Brain microvascular endothelial cell (primary cell): ENCODE measurements around the gene EPS8L1.

Experiments used
- DNase-seq: peaks from one replicate; pipeline ENCODE4 v3.0.0-alpha.2; 2020
- H3K27ac ChIP-seq: fragments of 250-450 bp; sonication (Bioruptor Pico); 2 replicates; pipeline ENCODE4 v1.5.1; 2020; ENCODE audit warnings: mild to moderate bottlenecking, moderate library complexity
- H3K27me3 ChIP-seq: fragments of 250-450 bp; sonication (Bioruptor Pico); replicated peaks from 2 replicates; pipeline ENCODE4 v1.5.1; 2020; ENCODE audit warnings: mild to moderate bottlenecking
- H3K36me3 ChIP-seq: fragments of 250-450 bp; sonication (Bioruptor Pico); replicated peaks from 2 replicates; pipeline ENCODE4 v1.5.1; 2020; ENCODE audit warnings: mild to moderate bottlenecking
- H3K4me3 ChIP-seq: 2 replicates; pipeline ENCODE4 v1.5.1; 2011; ENCODE audit warnings: low read depth, mild to moderate bottlenecking, control low read depth, low read length, moderate library complexity
- CTCF ChIP-seq: IDR thresholded peaks from 2 replicates; pipeline ENCODE4 v1.5.1; 2011; ENCODE audit warnings: low read depth, mild to moderate bottlenecking, moderate library complexity, low read length, control low read depth, inconsistent platforms; ENCODE audit errors: missing control alignments
- in situ Hi-C: cut with HindIII; loops from 2 replicates; pipeline ENCODE4 v1.10.0; 2017; ENCODE audit warnings: low sequenced_read_pairs, low pct_ligation_motif_present

EPS8L1 gene

DNA sequence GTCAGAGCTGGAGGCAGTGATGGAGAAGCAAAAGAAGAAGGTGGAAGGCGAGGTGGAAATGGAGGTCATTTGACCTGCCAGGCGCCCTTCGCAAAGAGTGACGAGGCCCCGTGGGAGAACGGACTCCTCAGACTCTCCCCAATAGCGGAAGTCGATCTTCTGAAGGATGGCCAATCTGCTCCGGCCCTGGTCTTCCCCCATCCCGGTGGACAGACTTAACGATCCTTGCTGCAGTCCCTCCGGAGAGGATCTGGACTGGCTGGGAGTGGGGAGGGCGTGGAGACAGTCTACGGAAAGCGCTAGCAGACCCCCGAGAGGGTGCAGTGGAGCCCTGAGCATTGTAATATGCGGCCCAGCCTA lies 11.9 kb downstream of the EPS8L1 start:
- peaks cover 24% of the 10 kb centered on the region for H3K36me3 ChIP-seq
- H3K27ac ChIP-seq, result no peak overlapping the region
- no peak for TF ChIP-seq CTCF
- in situ Hi-C loops, result no loop called here
- DNase-seq, result no peak
- H3K27me3 ChIP-seq, result peaks cover 15% of the 10 kb centered on the region
- H3K4me3 ChIP-seq, result peak overlapping the region; percentile 59

DNA sequence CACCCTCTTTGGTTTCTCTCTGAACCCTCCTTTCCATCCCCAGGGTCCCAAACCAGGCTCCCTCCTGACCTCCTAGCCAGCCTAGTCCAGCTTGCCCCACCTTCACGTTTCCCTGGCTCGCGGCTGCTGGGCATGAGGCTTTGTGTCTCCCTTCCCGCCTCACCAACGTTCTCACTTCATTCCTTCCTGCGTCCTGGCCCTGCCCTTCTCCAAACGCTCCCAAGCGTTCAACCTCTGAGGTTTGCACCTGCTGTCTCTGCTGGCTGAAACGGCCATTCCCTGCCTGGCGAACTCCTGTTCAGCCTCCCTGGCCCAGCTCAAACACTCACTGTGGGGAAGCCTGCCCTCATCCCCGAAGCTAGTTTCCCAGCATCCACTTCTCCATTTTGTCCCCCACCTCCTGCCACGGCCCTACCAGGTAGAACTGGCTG lies 12.4 kb downstream of the EPS8L1 start:
- Histone ChIP-seq H3K27me3 (peaks cover 13% of the 10 kb centered on the region), H3K4me3 (no peak overlapping the region), H3K27ac (no peak overlapping the region), H3K36me3 (peaks cover 28% of the 10 kb centered on the region)
- DNase-seq, result no peak
- in situ Hi-C loops, result no loop called here
- no peak for TF ChIP-seq CTCF

GRCh38 chr19:55088543-55089341 lies 13.1 kb downstream of the EPS8L1 start:
- no peak overlapping the region for H3K27ac ChIP-seq
- peak; percentile 75 for TF ChIP-seq CTCF
- in situ Hi-C loops, result no loop called here
- H3K36me3 ChIP-seq, result peaks cover 28% of the 10 kb centered on the region
- H3K4me3 ChIP-seq, result no peak overlapping the region
- peaks cover 9% of the 10 kb centered on the region for H3K27me3 ChIP-seq
- DNase-seq, result peak; percentile 66

- no peak for TF ChIP-seq CTCF
- H3K27me3 ChIP-seq, result peaks cover 6% of the 10 kb centered on the region
- no peak overlapping the region for H3K27ac ChIP-seq
- no peak for DNase-seq
- peaks cover 31% of the 10 kb centered on the region for H3K36me3 ChIP-seq
- in situ Hi-C loops, result no loop called here
- no peak overlapping the region for H3K4me3 ChIP-seq
Observed at GRCh38 chr19:55089342-55089944, 13.8 kb downstream of the EPS8L1 start.

- peaks cover 6% of the 10 kb centered on the region for H3K27me3 ChIP-seq
- no peak for DNase-seq
- no peak overlapping the region for H3K27ac ChIP-seq
- in situ Hi-C loops, result no loop called here
- H3K4me3 ChIP-seq, result no peak overlapping the region
- peaks cover 41% of the 10 kb centered on the region for H3K36me3 ChIP-seq
- TF ChIP-seq CTCF, result no peak
Observed at GRCh38 chr19:55090564-55090963, 14.9 kb downstream of the EPS8L1 start.
